Keratinocyte (primary cell): ENCODE measurements around the gene SMAD7. TPM values are rescaled to one million over a fixed set of nuclear protein-coding genes. Genes with fewer than 3 reads are reported as not detected.

ENCODE experiments used
- DNase-seq: peaks from one replicate; pipeline ENCODE4 v3.0.0-alpha.2; 2011; ENCODE audit warnings: low read depth, missing footprints, low spot score
- FAIRE-seq: peaks from 2 replicates; lab custom pipeline; 2011; peaks lifted over from hg19 to GRCh38; lab: Jason Lieb, UNC
- H2AFZ ChIP-seq: 2 replicates; pipeline ENCODE4 v1.6.0; 2012; ENCODE audit warnings: low read length, control low read depth, inconsistent platforms; ENCODE audit not compliant: control insufficient read depth
- H3K27ac ChIP-seq: 2 replicates; pipeline ENCODE4 v1.5.1; 2011; ENCODE audit warnings: low read length; ENCODE audit not compliant: control insufficient read depth, insufficient read depth
- H3K27me3 ChIP-seq: 3 replicates; pipeline ENCODE4 v1.6.0; 2011; ENCODE audit warnings: low read length; ENCODE audit not compliant: control insufficient read depth, insufficient read depth; ENCODE audit errors: extremely low read depth
- H3K36me3 ChIP-seq, 2 experiments: 2 replicates in 1 of 2; 3 replicates in 1 of 2; pipeline ENCODE4 v1.5.1; 2011; ENCODE audit warnings: low read length in 2 of 2, mild to moderate bottlenecking in 1 of 2; ENCODE audit not compliant: control insufficient read depth in 2 of 2, insufficient read depth in 2 of 2; ENCODE audit errors: extremely low read depth in 1 of 2
- H3K4me1 ChIP-seq: 3 replicates; pipeline ENCODE4 v1.5.1; 2011; ENCODE audit warnings: low read length; ENCODE audit not compliant: control insufficient read depth, insufficient read depth; ENCODE audit errors: extremely low read depth
- H3K4me2 ChIP-seq: 3 replicates; pipeline ENCODE4 v1.6.0; 2011; ENCODE audit warnings: low read depth, low read length; ENCODE audit not compliant: control insufficient read depth, insufficient read depth; ENCODE audit errors: extremely low read depth
- H3K4me3 ChIP-seq, 3 experiments: fragments of 200-600 bp in 1 of 3; sonication (generic) in 1 of 3; 2 replicates in 2 of 3; 3 replicates in 1 of 3; pipeline ENCODE4 v1.5.1; 2011 to 2016; ENCODE audit warnings: low read length in 3 of 3, mild to moderate bottlenecking in 3 of 3, control low read depth in 2 of 3, inconsistent platforms in 1 of 3, low read depth in 1 of 3, mixed read lengths in 1 of 3, mixed run types in 1 of 3, moderate library complexity in 1 of 3; ENCODE audit not compliant: control insufficient read depth in 2 of 3, insufficient read depth in 2 of 3; ENCODE audit errors: extremely low read depth in 1 of 3
- H3K79me2 ChIP-seq: 2 replicates; pipeline ENCODE4 v1.6.0; 2012; ENCODE audit warnings: low read length; ENCODE audit not compliant: control insufficient read depth, insufficient read depth
- H3K9ac ChIP-seq: 3 replicates; pipeline ENCODE4 v1.6.0; 2011; ENCODE audit warnings: low read length; ENCODE audit not compliant: control insufficient read depth, insufficient read depth; ENCODE audit errors: extremely low read depth
- H3K9me1 ChIP-seq: 3 replicates; pipeline ENCODE4 v1.6.0; 2011; ENCODE audit warnings: low read length; ENCODE audit not compliant: control insufficient read depth, insufficient read depth; ENCODE audit errors: extremely low read depth
- H3K9me3 ChIP-seq: 2 replicates; pipeline ENCODE4 v1.5.1; 2012; ENCODE audit warnings: low read depth, low read length; ENCODE audit not compliant: control insufficient read depth
- H4K20me1 ChIP-seq: 3 replicates; pipeline ENCODE4 v1.6.0; 2011; ENCODE audit warnings: low read length; ENCODE audit not compliant: control insufficient read depth, insufficient read depth; ENCODE audit errors: extremely low read depth
- CTCF ChIP-seq, 3 experiments: IDR thresholded peaks in 1 of 3; conservative IDR thresholded peaks in 1 of 3; optimal IDR thresholded peaks in 1 of 3; 2 replicates in 2 of 3; 3 replicates in 1 of 3; pipeline versions ENCODE3 to v1.5.1; 2011; ENCODE audit warnings: low read length in 3 of 3, mild to moderate bottlenecking in 3 of 3, moderate library complexity in 2 of 3, control low read depth in 1 of 3, inconsistent platforms in 1 of 3; ENCODE audit not compliant: insufficient read depth in 2 of 3; ENCODE audit errors: extremely low read depth in 1 of 3
- EZH2 ChIP-seq: IDR thresholded peaks from one replicate; pipeline ENCODE4 v1.6.1; 2012; ENCODE audit warnings: inconsistent platforms, mild to moderate bottlenecking, low read length, moderate library complexity
- dilution Hi-C: fragments of 300-500 bp; cut with MboI; formaldehyde crosslinking; loops from one replicate; pipeline ENCODE4 v1.7.0; 2020; ENCODE audit warnings: low sequenced_read_pairs; ENCODE audit not compliant: extremely low pct_ligation_motif_present
- polyA plus RNA-seq, 5 experiments: library from polyadenylated mRNA; depleted of rRNA in 3 of 5; stranded (reverse) in 3 of 5; stranded (forward) in 1 of 5; unstranded in 1 of 5; fragments of >200 nt; gene quantifications; 1 replicate in 1 of 5; 2 replicates in 3 of 5; 3 replicates in 1 of 5; pipeline versions ENCODE4 v1.2.1 to v1.2.3, GENCODE V29; 2011 to 2012; ENCODE audit warnings: missing spikeins in 2 of 5, low read depth in 1 of 5, low replicate concordance in 1 of 5

SMAD7 gene
- polyA plus RNA-seq, 1 donor (not counting 4 experiments of a cell fraction or from before 2014, with no cell fraction given) = 9.5 TPM

- H3K27ac ChIP-seq = no peak overlapping the region
- dilution Hi-C loops = no loop called here
- no peak for FAIRE-seq
- H4K20me1 ChIP-seq = no peaks in the 10 kb centered on the region
- no peaks in the 10 kb centered on the region for H3K36me3 ChIP-seq
- no peaks in the 10 kb centered on the region for H3K79me2 ChIP-seq
- DNase-seq = no peak
- H3K4me1 ChIP-seq = peaks cover 51% of the 10 kb centered on the region
- H3K9ac ChIP-seq = no peak overlapping the region
- no peak overlapping the region for H2AFZ ChIP-seq
- H3K9me1 ChIP-seq = no peaks in the 10 kb centered on the region
- no peak overlapping the region for H3K4me2 ChIP-seq
- H3K4me3 ChIP-seq = no peak overlapping the region
- no peak for TF ChIP-seq CTCF (optimal IDR thresholded peaks at IDR 0.05 in 1 of 3, IDR thresholded peaks at IDR 0.05 in 1 of 3, conservative IDR thresholded peaks at IDR 0.05 in 1 of 3; ENCODE audit: extremely low read depth in 1 of 3, insufficient read depth in 2 of 3, low read length in 3 of 3)
- no peak for TF ChIP-seq EZH2
- no peaks in the 10 kb centered on the region for H3K27me3 ChIP-seq
- no peaks in the 10 kb centered on the region for H3K9me3 ChIP-seq
Observed at GRCh38 chr18:48958951-48959350, 8.2 kb upstream of the SMAD7 start.

- FAIRE-seq (no peak), DNase-seq (no peak)
- no peaks in the 10 kb centered on the region for H3K9me3 ChIP-seq
- peaks cover 59% of the 10 kb centered on the region for H3K4me1 ChIP-seq
- H3K36me3 ChIP-seq = no peaks in the 10 kb centered on the region
- TF ChIP-seq CTCF (optimal IDR thresholded peaks at IDR 0.05 in 1 of 3, IDR thresholded peaks at IDR 0.05 in 1 of 3, conservative IDR thresholded peaks at IDR 0.05 in 1 of 3; ENCODE audit: extremely low read depth in 1 of 3, insufficient read depth in 2 of 3, low read length in 3 of 3) (no peak), EZH2 (no peak)
- no peaks in the 10 kb centered on the region for H3K79me2 ChIP-seq
- H2AFZ ChIP-seq = peak overlapping the region; percentile 8
- no peaks in the 10 kb centered on the region for H3K9me1 ChIP-seq
- peak overlapping the region; percentile 39 for H3K9ac ChIP-seq
- dilution Hi-C loops = no loop called here
- H3K4me2 ChIP-seq = peak overlapping the region; percentile 20
- H4K20me1 ChIP-seq = no peaks in the 10 kb centered on the region
- H3K27me3 ChIP-seq = no peaks in the 10 kb centered on the region
- H3K27ac ChIP-seq = peak overlapping the region; percentile 93
- H3K4me3 ChIP-seq = no peak overlapping the region
Observed at GRCh38 chr18:48957616-48958015, 6.9 kb upstream of the SMAD7 start.
